Kidney (tissue), 14 donors: ENCODE results near the gene CSAD. TPM values are rescaled to one million over a fixed set of nuclear protein-coding genes. Genes with fewer than 3 reads are reported as not detected.
A peak's percentile ranks its signal among the peaks of the same experiment; 100 is the strongest.

Source experiments
- DNase-seq, 5 donors: peaks; one replicate each; pipeline ENCODE4 v3.0.0-alpha.2; 2013 to 2020
- FAIRE-seq: peaks from 2 replicates; lab custom pipeline; 2012; peaks lifted over from hg19 to GRCh38; lab: Jason Lieb, UNC
- H3K27ac ChIP-seq, 2 donors: one replicate each; pipeline ENCODE4 v1.7.0; 2013; ENCODE audit warnings: low read depth in 2 of 2, low read length in 2 of 2, inconsistent platforms in 1 of 2
- H3K27me3 ChIP-seq: one replicate; pipeline ENCODE4 v1.7.1; 2013; ENCODE audit warnings: low read length, inconsistent platforms; ENCODE audit not compliant: control insufficient read depth, insufficient read depth
- H3K36me3 ChIP-seq, 3 donors: one replicate each; pipeline versions ENCODE4 v1.7.0 to v1.7.1; 2013; ENCODE audit warnings: low read length in 3 of 3, control low read depth in 1 of 3, inconsistent platforms in 1 of 3; ENCODE audit not compliant: insufficient read depth in 3 of 3, control insufficient read depth in 2 of 3
- H3K4me1 ChIP-seq, 3 donors: one replicate each; pipeline versions ENCODE4 v1.7.0 to v1.7.1; 2013; ENCODE audit warnings: low read length in 3 of 3, inconsistent platforms in 1 of 3, low read depth in 1 of 3; ENCODE audit not compliant: control insufficient read depth in 2 of 3, insufficient read depth in 2 of 3
- H3K4me3 ChIP-seq, 3 donors: one replicate each; pipeline versions ENCODE4 v1.7.0 to v1.8.1; 2013; ENCODE audit warnings: low read length in 3 of 3, control low read depth in 1 of 3, inconsistent platforms in 1 of 3
- H3K9ac ChIP-seq, 3 donors: one replicate each; pipeline versions ENCODE4 v1.7.0 to v1.7.1; 2013; ENCODE audit warnings: low read length in 3 of 3, control low read depth in 1 of 3, inconsistent platforms in 1 of 3
- H3K9me3 ChIP-seq, 3 donors: one replicate each; pipeline versions ENCODE4 v1.7.0 to v1.7.1; 2013; ENCODE audit warnings: low read length in 3 of 3, control low read depth in 1 of 3, inconsistent platforms in 1 of 3; ENCODE audit not compliant: control insufficient read depth in 2 of 3, insufficient read depth in 1 of 3
- CTCF ChIP-seq: IDR thresholded peaks from 3 replicates; pipeline ENCODE4 v1.5.1; 2012; ENCODE audit warnings: mild to moderate bottlenecking, moderate library complexity, borderline replicate concordance; ENCODE audit not compliant: insufficient read depth; ENCODE audit errors: extremely low read depth
- intact Hi-C: fragments of 100-400 bp; cut with DNase I; formaldehyde crosslinking; loops from one replicate; pipeline ENCODE4 v1.11.1; 2022
- polyA plus RNA-seq: library from polyadenylated mRNA; stranded (reverse); fragments of 350-450 nt; fragmentation: Illumina TruSeq; extraction: RNeasy Lipid Tissue Mini Kit (QIAGEN cat#74804); gene quantifications from one replicate; pipeline ENCODE4 v1.2.3, GENCODE V29; 2014; ENCODE audit warnings: low read depth, low replicate concordance; ENCODE audit not compliant: insufficient read depth
- total RNA-seq: library from RNA; stranded (reverse); fragmentation: NEBNext Ultra II Directional; extraction: Animal tissue kit (Norgen Biotek cat#: 25700); gene quantifications from one replicate; pipeline ENCODE4 v1.2.1, GENCODE V29; 2021
- donor health status: control.
- donor health status: control.
- donor health status: control.
- donor health status: control.
- donor health status: control.
- donor health status: DM: yes; HTN: yes; CAD: no.
- donor health status: Normal renal cell carcinoma (clear cell type).

CSAD gene
- total and polyA plus RNA-seq, 2 donors from 2014 or later, result 24.0 to 39.1 TPM

GRCh38 chr12:53214221-53214620 is 33.5 kb upstream of the CSAD start:
- H3K4me3 ChIP-seq, result peak overlapping the region in 1 of 3 donors; percentile 25
- peaks cover 0 to 34% (median 0%) of the 10 kb centered on the region in 3 donors for H3K4me1 ChIP-seq
- no peak overlapping the region for H3K9ac ChIP-seq
- peaks cover 0 to 10% (median 10%) of the 10 kb centered on the region in 3 donors for H3K36me3 ChIP-seq
- DNase-seq (peak in 1 of 5 donors; percentile 29), FAIRE-seq (no peak)
- TF ChIP-seq CTCF, result no peak
- H3K9me3 ChIP-seq, result no peaks in the 10 kb centered on the region
- H3K27ac ChIP-seq, result no peak overlapping the region
- intact Hi-C loops, result loop anchor here (10.0 kb wide), 1 partner anchor 71 kb away; no protein-coding TSS in a partner anchor
- H3K27me3 ChIP-seq, result peaks cover 2% of the 10 kb centered on the region

- Histone ChIP-seq H3K4me3 (no peak overlapping the region), H3K4me1 (peaks cover 0 to 43% (median 0%) of the 10 kb centered on the region in 3 donors), H3K9ac (no peak overlapping the region), H3K9me3 (no peaks in the 10 kb centered on the region), H3K27me3 (peaks cover 2% of the 10 kb centered on the region), H3K27ac (no peak overlapping the region), H3K36me3 (peaks cover 0 to 10% (median 10%) of the 10 kb centered on the region in 3 donors)
- FAIRE-seq (no peak), DNase-seq (peak; percentile 83 to 93 (median 87))
- intact Hi-C loops, result loop anchor here (10.0 kb wide), 1 partner anchor 71 kb away; no protein-coding TSS in a partner anchor
- peak; percentile 96 for TF ChIP-seq CTCF
Measured at GRCh38 chr12:53213348-53213747, 32.6 kb upstream of the CSAD start.

GRCh38 chr12:53212931-53213330 is 32.2 kb upstream of the CSAD start:
- H3K36me3 ChIP-seq, result peaks cover 0 to 10% (median 10%) of the 10 kb centered on the region in 3 donors
- H3K4me1 ChIP-seq, result peaks cover 0 to 42% (median 0%) of the 10 kb centered on the region in 3 donors
- intact Hi-C loops, result loop anchor here (10.0 kb wide), 1 partner anchor 72 kb away; no protein-coding TSS in a partner anchor
- DNase-seq, result peak in 1 of 5 donors; percentile 64
- no peak for FAIRE-seq
- no peak overlapping the region for H3K27ac ChIP-seq
- no peak for TF ChIP-seq CTCF
- H3K9me3 ChIP-seq, result no peaks in the 10 kb centered on the region
- peaks cover 1% of the 10 kb centered on the region for H3K27me3 ChIP-seq
- no peak overlapping the region for H3K4me3 ChIP-seq
- no peak overlapping the region for H3K9ac ChIP-seq
